Keratinocyte (primary cell): ENCODE results near the gene ID2. TPM values are rescaled to one million over a fixed set of nuclear protein-coding genes. Genes with fewer than 3 reads are reported as not detected.

Experiments
- DNase-seq: peaks from one replicate; pipeline ENCODE4 v3.0.0-alpha.2; 2011; ENCODE audit warnings: low read depth, missing footprints, low spot score
- FAIRE-seq: peaks from 2 replicates; lab custom pipeline; 2011; peaks lifted over from hg19 to GRCh38; lab: Jason Lieb, UNC
- H2AFZ ChIP-seq: 2 replicates; pipeline ENCODE4 v1.6.0; 2012; ENCODE audit warnings: low read length, control low read depth, inconsistent platforms; ENCODE audit not compliant: control insufficient read depth
- H3K27ac ChIP-seq: 2 replicates; pipeline ENCODE4 v1.5.1; 2011; ENCODE audit warnings: low read length; ENCODE audit not compliant: control insufficient read depth, insufficient read depth
- H3K27me3 ChIP-seq: 3 replicates; pipeline ENCODE4 v1.6.0; 2011; ENCODE audit warnings: low read length; ENCODE audit not compliant: control insufficient read depth, insufficient read depth; ENCODE audit errors: extremely low read depth
- H3K36me3 ChIP-seq, 2 experiments: 2 replicates in 1 of 2; 3 replicates in 1 of 2; pipeline ENCODE4 v1.5.1; 2011; ENCODE audit warnings: low read length in 2 of 2, mild to moderate bottlenecking in 1 of 2; ENCODE audit not compliant: control insufficient read depth in 2 of 2, insufficient read depth in 2 of 2; ENCODE audit errors: extremely low read depth in 1 of 2
- H3K4me1 ChIP-seq: 3 replicates; pipeline ENCODE4 v1.5.1; 2011; ENCODE audit warnings: low read length; ENCODE audit not compliant: control insufficient read depth, insufficient read depth; ENCODE audit errors: extremely low read depth
- H3K4me2 ChIP-seq: 3 replicates; pipeline ENCODE4 v1.6.0; 2011; ENCODE audit warnings: low read depth, low read length; ENCODE audit not compliant: control insufficient read depth, insufficient read depth; ENCODE audit errors: extremely low read depth
- H3K4me3 ChIP-seq, 3 experiments: fragments of 200-600 bp in 1 of 3; sonication (generic) in 1 of 3; 2 replicates in 2 of 3; 3 replicates in 1 of 3; pipeline ENCODE4 v1.5.1; 2011 to 2016; ENCODE audit warnings: low read length in 3 of 3, mild to moderate bottlenecking in 3 of 3, control low read depth in 2 of 3, inconsistent platforms in 1 of 3, low read depth in 1 of 3, mixed read lengths in 1 of 3, mixed run types in 1 of 3, moderate library complexity in 1 of 3; ENCODE audit not compliant: control insufficient read depth in 2 of 3, insufficient read depth in 2 of 3; ENCODE audit errors: extremely low read depth in 1 of 3
- H3K79me2 ChIP-seq: 2 replicates; pipeline ENCODE4 v1.6.0; 2012; ENCODE audit warnings: low read length; ENCODE audit not compliant: control insufficient read depth, insufficient read depth
- H3K9ac ChIP-seq: 3 replicates; pipeline ENCODE4 v1.6.0; 2011; ENCODE audit warnings: low read length; ENCODE audit not compliant: control insufficient read depth, insufficient read depth; ENCODE audit errors: extremely low read depth
- H3K9me1 ChIP-seq: 3 replicates; pipeline ENCODE4 v1.6.0; 2011; ENCODE audit warnings: low read length; ENCODE audit not compliant: control insufficient read depth, insufficient read depth; ENCODE audit errors: extremely low read depth
- H3K9me3 ChIP-seq: 2 replicates; pipeline ENCODE4 v1.5.1; 2012; ENCODE audit warnings: low read depth, low read length; ENCODE audit not compliant: control insufficient read depth
- H4K20me1 ChIP-seq: 3 replicates; pipeline ENCODE4 v1.6.0; 2011; ENCODE audit warnings: low read length; ENCODE audit not compliant: control insufficient read depth, insufficient read depth; ENCODE audit errors: extremely low read depth
- EZH2 ChIP-seq: IDR thresholded peaks from one replicate; pipeline ENCODE4 v1.6.1; 2012; ENCODE audit warnings: inconsistent platforms, mild to moderate bottlenecking, low read length, moderate library complexity
- dilution Hi-C: fragments of 300-500 bp; cut with MboI; formaldehyde crosslinking; loops from one replicate; pipeline ENCODE4 v1.7.0; 2020; ENCODE audit warnings: low sequenced_read_pairs; ENCODE audit not compliant: extremely low pct_ligation_motif_present
- polyA plus RNA-seq, 5 experiments: library from polyadenylated mRNA; depleted of rRNA in 3 of 5; stranded (reverse) in 3 of 5; stranded (forward) in 1 of 5; unstranded in 1 of 5; fragments of >200 nt; gene quantifications; 1 replicate in 1 of 5; 2 replicates in 3 of 5; 3 replicates in 1 of 5; pipeline versions ENCODE4 v1.2.1 to v1.2.3, GENCODE V29; 2011 to 2012; ENCODE audit warnings: missing spikeins in 2 of 5, low read depth in 1 of 5, low replicate concordance in 1 of 5
- TF ChIP-seq, protein P1 (sequence below), 3 experiments: IDR thresholded peaks in 1 of 3; conservative IDR thresholded peaks in 1 of 3; optimal IDR thresholded peaks in 1 of 3; 2 replicates in 2 of 3; 3 replicates in 1 of 3; pipeline versions ENCODE3 to v1.5.1; 2011; ENCODE audit warnings: low read length in 3 of 3, mild to moderate bottlenecking in 3 of 3, moderate library complexity in 2 of 3, control low read depth in 1 of 3, inconsistent platforms in 1 of 3; ENCODE audit not compliant: insufficient read depth in 2 of 3; ENCODE audit errors: extremely low read depth in 1 of 3

Gene ID2
- polyA plus RNA-seq, 1 donor (not counting 4 experiments of a cell fraction or from before 2014, with no cell fraction given) = 6.3 TPM

DNA sequence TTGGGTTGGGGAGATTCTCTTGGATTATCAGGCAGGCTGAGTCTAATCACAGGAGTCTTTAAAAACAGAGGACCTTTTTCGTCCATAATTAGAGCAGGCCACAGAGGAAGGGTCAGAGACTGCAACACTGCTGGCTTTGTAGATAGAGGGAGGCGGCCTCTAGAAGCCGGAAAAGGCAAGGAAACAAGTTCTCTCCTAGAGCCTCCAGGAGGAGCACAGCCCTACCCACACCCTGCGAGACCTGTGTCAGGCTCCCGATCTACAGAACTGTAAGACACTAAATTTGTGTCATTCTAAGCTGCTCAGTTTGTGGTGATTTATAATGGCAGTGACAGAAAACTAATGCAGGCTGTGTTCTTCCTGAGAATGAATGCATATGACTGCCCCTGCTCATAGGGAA is 15.3 kb downstream of the ID2 start:
- Histone ChIP-seq H3K36me3 (no peaks in the 10 kb centered on the region), H3K4me2 (no peak overlapping the region), H3K4me3 (no peak overlapping the region), H3K9me3 (no peaks in the 10 kb centered on the region), H4K20me1 (no peaks in the 10 kb centered on the region), H3K27me3 (no peaks in the 10 kb centered on the region), H2AFZ (no peak overlapping the region), H3K4me1 (peaks cover 10% of the 10 kb centered on the region), H3K9me1 (no peaks in the 10 kb centered on the region), H3K27ac (no peak overlapping the region), H3K9ac (no peak overlapping the region), H3K79me2 (no peaks in the 10 kb centered on the region)
- dilution Hi-C loops = no loop called here
- DNase-seq (no peak), FAIRE-seq (no peak)
- no peak for TF ChIP-seq EZH2
- TF ChIP-seq, protein P1, sequence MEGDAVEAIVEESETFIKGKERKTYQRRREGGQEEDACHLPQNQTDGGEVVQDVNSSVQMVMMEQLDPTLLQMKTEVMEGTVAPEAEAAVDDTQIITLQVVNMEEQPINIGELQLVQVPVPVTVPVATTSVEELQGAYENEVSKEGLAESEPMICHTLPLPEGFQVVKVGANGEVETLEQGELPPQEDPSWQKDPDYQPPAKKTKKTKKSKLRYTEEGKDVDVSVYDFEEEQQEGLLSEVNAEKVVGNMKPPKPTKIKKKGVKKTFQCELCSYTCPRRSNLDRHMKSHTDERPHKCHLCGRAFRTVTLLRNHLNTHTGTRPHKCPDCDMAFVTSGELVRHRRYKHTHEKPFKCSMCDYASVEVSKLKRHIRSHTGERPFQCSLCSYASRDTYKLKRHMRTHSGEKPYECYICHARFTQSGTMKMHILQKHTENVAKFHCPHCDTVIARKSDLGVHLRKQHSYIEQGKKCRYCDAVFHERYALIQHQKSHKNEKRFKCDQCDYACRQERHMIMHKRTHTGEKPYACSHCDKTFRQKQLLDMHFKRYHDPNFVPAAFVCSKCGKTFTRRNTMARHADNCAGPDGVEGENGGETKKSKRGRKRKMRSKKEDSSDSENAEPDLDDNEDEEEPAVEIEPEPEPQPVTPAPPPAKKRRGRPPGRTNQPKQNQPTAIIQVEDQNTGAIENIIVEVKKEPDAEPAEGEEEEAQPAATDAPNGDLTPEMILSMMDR (optimal IDR thresholded peaks at IDR 0.05 in 1 of 3, IDR thresholded peaks at IDR 0.05 in 1 of 3, conservative IDR thresholded peaks at IDR 0.05 in 1 of 3; ENCODE audit: extremely low read depth in 1 of 3, insufficient read depth in 2 of 3, low read length in 3 of 3) = no peak

DNA sequence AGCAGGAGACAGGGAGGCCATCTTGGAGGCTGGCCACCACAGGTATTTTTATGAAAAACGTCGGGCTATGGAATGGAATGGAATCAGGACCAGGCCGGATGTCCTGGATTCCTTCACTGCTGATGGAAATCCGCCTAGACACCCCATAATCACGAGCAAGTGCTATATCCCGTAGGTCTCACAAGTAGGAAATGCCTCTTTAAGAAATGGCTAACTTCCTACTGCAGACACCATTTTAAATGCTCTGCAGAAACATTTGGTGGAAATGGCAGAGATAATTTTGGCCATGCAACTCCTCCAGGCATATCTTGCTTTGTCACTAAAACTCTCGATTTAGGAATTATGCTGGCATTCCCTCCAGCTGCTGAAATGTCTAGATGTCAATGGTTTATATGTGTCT is 18.0 kb downstream of the ID2 start:
- H4K20me1 ChIP-seq = no peaks in the 10 kb centered on the region
- FAIRE-seq (no peak), DNase-seq (no peak)
- no peak overlapping the region for H3K27ac ChIP-seq
- no peaks in the 10 kb centered on the region for H3K9me1 ChIP-seq
- H3K4me1 ChIP-seq = no peaks in the 10 kb centered on the region
- no peak overlapping the region for H3K4me3 ChIP-seq
- H3K9ac ChIP-seq = no peak overlapping the region
- H3K27me3 ChIP-seq = no peaks in the 10 kb centered on the region
- no peaks in the 10 kb centered on the region for H3K79me2 ChIP-seq
- H3K9me3 ChIP-seq = no peaks in the 10 kb centered on the region
- H2AFZ ChIP-seq = no peak overlapping the region
- H3K4me2 ChIP-seq = no peak overlapping the region
- H3K36me3 ChIP-seq = no peaks in the 10 kb centered on the region
- TF ChIP-seq EZH2 = no peak
- TF ChIP-seq, protein P1 (optimal IDR thresholded peaks at IDR 0.05 in 1 of 3, IDR thresholded peaks at IDR 0.05 in 1 of 3, conservative IDR thresholded peaks at IDR 0.05 in 1 of 3; ENCODE audit: extremely low read depth in 1 of 3, insufficient read depth in 2 of 3, low read length in 3 of 3) = no peak
- dilution Hi-C loops = no loop called here
